Cardiac fibroblast (primary cell): Measurements from ENCODE around the gene ITGA11.
A peak's percentile ranks its signal among the peaks of the same experiment; 100 is the strongest.

Experiments
- DNase-seq, 2 donors: peaks; one replicate each; pipeline versions ENCODE4 v3.0.0 to v3.0.0-alpha.2; 2010; ENCODE audit warnings: low read depth in 2 of 2
- H3K4me3 ChIP-seq, 2 donors: replicated peaks in 1 of 2; 1 replicate in 1 of 2; 2 replicates in 1 of 2; pipeline ENCODE4 v1.5.1; 2011; ENCODE audit warnings: low read depth in 2 of 2, low read length in 2 of 2, mild to moderate bottlenecking in 2 of 2, moderate library complexity in 1 of 2
- TF ChIP-seq, protein P1 (sequence below): IDR thresholded peaks from one replicate; pipeline ENCODE4 v1.5.1; 2011; ENCODE audit warnings: low read depth, mild to moderate bottlenecking, low read length, inconsistent platforms

The ITGA11 gene

DNA sequence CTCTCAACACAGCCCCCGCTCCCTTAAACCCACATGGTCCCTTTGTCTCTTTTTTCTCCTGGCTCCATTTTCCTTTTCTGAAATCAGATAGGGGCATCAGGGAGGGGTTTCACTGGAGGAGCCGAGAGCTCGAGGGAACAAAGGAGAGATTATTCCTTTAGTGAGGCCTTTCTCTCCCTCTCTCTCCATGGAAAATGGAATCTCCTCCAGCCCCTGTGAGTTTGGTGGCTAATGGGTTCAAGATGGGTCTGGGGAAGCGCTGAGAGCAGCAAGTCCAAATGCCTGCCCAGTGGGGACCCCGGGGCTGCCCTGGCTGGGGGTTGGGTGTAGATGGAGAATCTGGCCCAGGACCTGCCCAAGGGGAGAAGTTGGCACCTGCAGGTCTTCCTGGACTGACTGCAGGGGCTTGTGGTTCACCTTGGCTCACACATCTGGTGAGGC lies 56.8 kb downstream of the ITGA11 start:
- no peak for DNase-seq
- no peak overlapping the region for H3K4me3 ChIP-seq
- TF ChIP-seq, protein P1, sequence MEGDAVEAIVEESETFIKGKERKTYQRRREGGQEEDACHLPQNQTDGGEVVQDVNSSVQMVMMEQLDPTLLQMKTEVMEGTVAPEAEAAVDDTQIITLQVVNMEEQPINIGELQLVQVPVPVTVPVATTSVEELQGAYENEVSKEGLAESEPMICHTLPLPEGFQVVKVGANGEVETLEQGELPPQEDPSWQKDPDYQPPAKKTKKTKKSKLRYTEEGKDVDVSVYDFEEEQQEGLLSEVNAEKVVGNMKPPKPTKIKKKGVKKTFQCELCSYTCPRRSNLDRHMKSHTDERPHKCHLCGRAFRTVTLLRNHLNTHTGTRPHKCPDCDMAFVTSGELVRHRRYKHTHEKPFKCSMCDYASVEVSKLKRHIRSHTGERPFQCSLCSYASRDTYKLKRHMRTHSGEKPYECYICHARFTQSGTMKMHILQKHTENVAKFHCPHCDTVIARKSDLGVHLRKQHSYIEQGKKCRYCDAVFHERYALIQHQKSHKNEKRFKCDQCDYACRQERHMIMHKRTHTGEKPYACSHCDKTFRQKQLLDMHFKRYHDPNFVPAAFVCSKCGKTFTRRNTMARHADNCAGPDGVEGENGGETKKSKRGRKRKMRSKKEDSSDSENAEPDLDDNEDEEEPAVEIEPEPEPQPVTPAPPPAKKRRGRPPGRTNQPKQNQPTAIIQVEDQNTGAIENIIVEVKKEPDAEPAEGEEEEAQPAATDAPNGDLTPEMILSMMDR = no peak

DNA sequence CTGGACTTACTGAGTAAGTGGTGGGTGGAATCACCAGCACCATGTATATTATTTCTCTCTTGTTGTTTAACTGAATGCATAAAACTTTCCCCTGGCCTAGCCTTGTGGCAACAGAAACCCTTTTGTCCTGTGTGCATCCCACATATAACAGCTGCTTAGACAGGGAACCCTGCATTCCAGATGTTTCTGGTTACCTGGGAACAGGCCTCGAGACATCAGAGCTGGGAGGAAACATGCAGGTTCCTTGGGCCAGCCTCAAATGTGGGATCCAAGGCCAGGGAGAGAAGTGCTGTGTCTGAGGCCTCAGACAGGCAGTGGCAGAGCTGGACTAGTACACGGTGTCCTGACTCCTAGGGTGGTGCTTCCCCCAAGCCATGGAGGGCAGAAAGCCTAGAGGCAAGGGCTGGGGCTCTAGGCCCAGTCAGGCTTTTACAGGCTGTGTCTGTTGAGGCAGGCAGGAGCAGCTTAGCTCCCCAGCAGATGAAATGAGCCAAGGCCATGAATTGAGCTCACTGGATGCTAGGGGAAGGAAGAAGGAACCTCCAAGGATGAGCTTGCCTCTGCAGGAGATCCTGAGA lies 57.7 kb downstream of the ITGA11 start:
- no peak overlapping the region for H3K4me3 ChIP-seq
- DNase-seq = no peak
- TF ChIP-seq, protein P1 = no peak

GRCh38 chr15:68373028-68373427 lies 58.9 kb downstream of the ITGA11 start:
- no peak overlapping the region for H3K4me3 ChIP-seq
- TF ChIP-seq, protein P1 = no peak
- no peak for DNase-seq

DNA sequence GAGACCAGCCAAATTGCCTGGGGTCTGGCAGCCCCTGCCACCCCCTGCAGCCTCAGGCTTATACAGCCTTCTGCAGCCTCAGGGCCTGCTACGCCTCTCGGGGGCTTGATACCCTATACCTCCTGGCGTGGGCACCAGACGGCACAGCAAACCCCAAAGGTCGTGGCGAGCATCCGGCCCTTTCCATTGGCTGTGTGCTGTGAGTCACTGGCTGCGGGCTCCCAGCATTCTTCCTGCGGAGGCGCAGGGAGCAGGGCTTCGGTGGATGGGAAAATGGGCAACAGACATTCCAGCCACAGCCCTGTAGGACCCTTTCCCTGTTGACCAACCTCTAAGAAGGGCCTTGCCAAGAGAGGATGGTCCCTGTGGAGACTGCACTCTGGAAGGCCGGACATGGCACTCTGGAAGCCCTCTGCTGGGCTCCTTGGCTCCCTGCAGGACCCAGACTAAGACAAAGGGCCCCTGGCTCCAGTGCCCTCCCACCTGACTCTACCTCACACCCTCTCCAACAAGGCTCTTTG lies 59.6 kb downstream of the ITGA11 start:
- peak; percentile 45 to 57 for DNase-seq
- TF ChIP-seq, protein P1 = peak; percentile 62
- H3K4me3 ChIP-seq = no peak overlapping the region

- H3K4me3 ChIP-seq = no peak overlapping the region
- no peak for DNase-seq
- TF ChIP-seq, protein P1 = no peak
Measured at GRCh38 chr15:68371851-68372250, 60.1 kb downstream of the ITGA11 start.

DNA sequence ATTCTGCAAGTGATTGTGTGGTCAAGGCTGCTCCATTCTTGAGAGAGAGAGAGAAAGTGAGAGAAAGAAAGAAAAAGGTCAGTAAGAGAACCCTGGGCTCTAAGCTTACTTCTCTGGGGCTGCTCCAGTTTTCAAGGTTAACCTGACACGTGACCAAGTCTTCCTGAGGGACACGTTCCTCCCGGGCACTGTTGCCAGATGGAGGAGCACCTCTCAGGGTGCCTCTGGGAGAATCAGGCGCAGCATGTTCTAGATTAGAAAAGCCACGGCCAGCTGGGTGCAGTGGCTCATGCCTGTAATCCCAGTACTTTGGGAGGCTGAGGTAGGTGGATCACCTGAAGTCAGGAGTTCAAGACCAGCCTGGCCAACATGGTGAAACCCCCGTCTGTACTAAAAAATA lies 60.8 kb downstream of the ITGA11 start:
- H3K4me3 ChIP-seq = no peak overlapping the region
- DNase-seq = no peak
- TF ChIP-seq, protein P1 = no peak

- DNase-seq = no peak
- TF ChIP-seq, protein P1 = no peak
- H3K4me3 ChIP-seq = no peak overlapping the region
Measured at GRCh38 chr15:68370768-68371151, 61.2 kb downstream of the ITGA11 start.
